Measurements from ENCODE around the gene ACAP2. TPM values are rescaled to one million over a fixed set of nuclear protein-coding genes. Genes with fewer than 3 reads are reported as not detected.

ACAP2 gene
- total RNA-seq, 4 donors from 2014 or later, result 31.8 to 85.8 (median 43.9) TPM

DNA sequence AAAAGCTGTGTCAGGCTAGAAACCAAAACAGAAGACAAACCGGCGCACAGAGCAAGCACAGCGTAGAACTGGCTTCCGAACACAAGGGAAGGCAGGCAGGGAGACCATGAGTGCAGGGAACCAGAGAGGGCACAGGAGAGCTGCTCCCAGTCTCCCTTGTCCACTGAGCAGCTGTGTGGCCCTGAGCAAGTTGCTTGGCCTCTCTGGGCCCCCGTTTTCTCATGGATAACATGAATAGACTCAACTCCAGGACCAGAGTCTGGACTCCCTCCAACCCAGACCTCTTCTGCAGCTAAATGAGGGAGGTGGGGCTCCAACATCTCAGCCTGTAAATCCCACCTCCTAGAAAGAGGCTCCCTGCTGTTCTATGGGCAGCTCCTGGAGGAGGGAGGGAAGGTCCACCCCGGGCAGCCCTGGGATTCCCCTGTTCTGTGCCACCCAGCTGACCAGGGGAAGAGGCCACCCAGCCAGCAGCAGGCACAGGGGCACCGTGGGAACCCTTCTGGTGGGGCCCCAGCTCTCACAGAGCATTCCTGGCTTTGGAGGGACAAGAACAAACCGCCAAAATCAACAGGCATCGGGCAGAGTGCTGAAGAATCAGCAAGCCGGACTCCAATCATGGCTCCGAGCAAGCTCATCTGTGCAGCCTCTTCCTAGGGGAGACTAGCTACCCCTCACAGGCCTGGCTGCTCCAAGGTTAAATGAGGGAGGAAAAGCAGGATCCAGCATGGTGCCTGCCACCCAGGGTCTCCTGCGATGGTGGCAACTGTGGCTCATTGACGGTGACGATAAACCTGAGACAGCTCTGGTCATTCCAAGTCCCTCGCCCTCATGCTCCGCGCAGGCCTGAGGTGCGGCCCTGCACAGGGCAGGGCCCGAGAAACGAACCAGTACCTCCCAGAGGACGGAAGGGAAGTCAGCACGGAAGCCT is 187.0 kb downstream of the ACAP2 start:
- H3K27ac ChIP-seq (replicated peaks in 1 of 4), result peak overlapping the region in 1 of 4 donors; percentile 31
- 96% methylated on average over 11 of the region's 22 CpGs for WGBS

DNA sequence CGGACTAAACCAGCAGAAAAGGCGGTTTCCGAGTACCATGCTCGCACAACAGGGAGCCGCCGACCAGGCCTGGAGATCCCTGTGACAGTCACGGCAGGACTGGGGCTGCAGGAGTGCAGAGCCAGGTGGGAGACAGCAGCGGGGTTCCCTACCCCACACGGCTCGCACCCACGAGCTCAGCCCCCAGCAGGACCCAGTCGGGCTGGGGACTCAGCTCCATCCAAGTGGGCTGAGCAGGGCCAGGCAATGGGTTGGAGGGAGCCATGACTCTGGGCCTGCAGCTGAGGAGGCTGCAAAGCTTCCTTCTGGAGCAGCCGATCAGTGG is 187.7 kb downstream of the ACAP2 start:
- H3K36me3 ChIP-seq, result peaks cover 0 to 5% (median 0%) of the 10 kb centered on the region in 4 donors
- H3K4me3 ChIP-seq, result no peak overlapping the region
- no peak for DNase-seq (ENCODE audit: extremely low spot score)
- no peak for TF ChIP-seq EP300 (IDR thresholded peaks at IDR 0.05)
- TF ChIP-seq, protein P1, sequence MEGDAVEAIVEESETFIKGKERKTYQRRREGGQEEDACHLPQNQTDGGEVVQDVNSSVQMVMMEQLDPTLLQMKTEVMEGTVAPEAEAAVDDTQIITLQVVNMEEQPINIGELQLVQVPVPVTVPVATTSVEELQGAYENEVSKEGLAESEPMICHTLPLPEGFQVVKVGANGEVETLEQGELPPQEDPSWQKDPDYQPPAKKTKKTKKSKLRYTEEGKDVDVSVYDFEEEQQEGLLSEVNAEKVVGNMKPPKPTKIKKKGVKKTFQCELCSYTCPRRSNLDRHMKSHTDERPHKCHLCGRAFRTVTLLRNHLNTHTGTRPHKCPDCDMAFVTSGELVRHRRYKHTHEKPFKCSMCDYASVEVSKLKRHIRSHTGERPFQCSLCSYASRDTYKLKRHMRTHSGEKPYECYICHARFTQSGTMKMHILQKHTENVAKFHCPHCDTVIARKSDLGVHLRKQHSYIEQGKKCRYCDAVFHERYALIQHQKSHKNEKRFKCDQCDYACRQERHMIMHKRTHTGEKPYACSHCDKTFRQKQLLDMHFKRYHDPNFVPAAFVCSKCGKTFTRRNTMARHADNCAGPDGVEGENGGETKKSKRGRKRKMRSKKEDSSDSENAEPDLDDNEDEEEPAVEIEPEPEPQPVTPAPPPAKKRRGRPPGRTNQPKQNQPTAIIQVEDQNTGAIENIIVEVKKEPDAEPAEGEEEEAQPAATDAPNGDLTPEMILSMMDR (IDR thresholded peaks at IDR 0.05), result no peak
- no peak for TF ChIP-seq POLR2A (IDR thresholded peaks at IDR 0.05; ENCODE audit: low read depth)
- no peak for TF ChIP-seq POLR2AphosphoS5 (IDR thresholded peaks at IDR 0.05)
- H3K27me3 ChIP-seq, result no peaks in the 10 kb centered on the region
- intact Hi-C loops (cut with DNase I), result loop anchor here (5.0 to 10.0 kb wide), 2 partner anchors 143 to 480 kb away; no protein-coding TSS in a partner anchor
- 100% methylated on average over 3 of the region's 13 CpGs for WGBS
- peaks cover 26 to 59% (median 57%) of the 10 kb centered on the region in 4 donors for H3K4me1 ChIP-seq
- H3K9me3 ChIP-seq, result no peaks in the 10 kb centered on the region
- H3K27ac ChIP-seq (replicated peaks in 1 of 4), result peak overlapping the region in 1 of 4 donors; percentile 31

More for the DNA sequence above, 187.0 kb downstream of the ACAP2 start:
- Histone ChIP-seq H3K27me3 (no peaks in the 10 kb centered on the region), H3K4me3 (no peak overlapping the region), H3K36me3 (peaks cover 0 to 5% (median 0%) of the 10 kb centered on the region in 4 donors), H3K9me3 (no peaks in the 10 kb centered on the region), H3K4me1 (peaks cover 31 to 63% (median 59%) of the 10 kb centered on the region in 4 donors)
- TF ChIP-seq POLR2A (IDR thresholded peaks at IDR 0.05; ENCODE audit: low read depth) (no peak), POLR2AphosphoS5 (IDR thresholded peaks at IDR 0.05) (no peak), EP300 (IDR thresholded peaks at IDR 0.05) (no peak)
- TF ChIP-seq, protein P1 (IDR thresholded peaks at IDR 0.05), result no peak
- DNase-seq (ENCODE audit: extremely low spot score), result peak; percentile 78
- intact Hi-C loops (cut with DNase I), result loop anchor here (5.0 to 10.0 kb wide), 2 partner anchors 144 to 481 kb away; no protein-coding TSS in a partner anchor

DNA sequence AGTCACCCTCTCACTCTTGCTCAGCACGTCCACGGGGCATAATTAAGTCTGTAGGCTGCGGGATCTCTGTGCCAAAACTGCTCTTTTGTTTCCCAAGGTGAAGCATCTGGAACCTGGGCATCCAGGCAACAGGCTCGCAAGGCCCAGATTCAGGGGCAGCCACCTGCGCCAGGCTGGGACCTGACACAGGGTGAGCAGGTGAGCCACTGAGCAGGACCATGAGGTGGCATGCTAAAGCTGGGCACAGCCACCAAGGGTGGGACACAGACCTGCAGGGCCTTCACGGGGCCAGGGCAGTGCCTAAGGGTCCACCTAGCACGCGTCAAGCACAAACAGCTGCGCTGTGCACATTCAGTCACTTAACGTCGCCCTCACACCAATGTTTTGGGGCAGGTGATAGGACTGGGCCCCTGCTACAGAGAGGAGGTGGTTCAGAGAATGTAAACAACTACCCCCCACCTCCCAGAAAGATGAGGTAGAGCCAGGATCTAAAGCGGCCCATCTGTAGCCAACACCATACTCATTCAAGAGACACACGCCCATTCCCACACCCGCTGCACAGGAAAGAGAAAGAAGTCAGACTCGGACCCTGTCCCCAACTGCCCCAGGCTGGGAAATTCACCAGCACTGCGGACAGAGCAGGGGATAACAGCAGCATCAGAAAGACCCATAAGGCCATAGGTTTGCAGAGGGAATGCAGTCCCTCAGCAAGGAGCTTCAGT is 188.2 kb downstream of the ACAP2 start:
- intact Hi-C loops (cut with DNase I), result loop anchor here (5.0 to 10.0 kb wide), 2 partner anchors 142 to 480 kb away; no protein-coding TSS in a partner anchor
- 91% methylated on average over 11 of the region's 16 CpGs for WGBS
- DNase-seq (ENCODE audit: extremely low spot score), result peak; percentile 60
- Histone ChIP-seq H3K4me3 (no peak overlapping the region), H3K4me1 (peaks cover 24 to 58% (median 55%) of the 10 kb centered on the region in 4 donors), H3K36me3 (peaks cover 0 to 5% (median 0%) of the 10 kb centered on the region in 4 donors), H3K27me3 (no peaks in the 10 kb centered on the region), H3K27ac (replicated peaks in 1 of 4) (peak overlapping the region in 2 of 4 donors; percentile 64 to 67), H3K9me3 (no peaks in the 10 kb centered on the region)
- TF ChIP-seq POLR2A (IDR thresholded peaks at IDR 0.05; ENCODE audit: low read depth), result no peak
- TF ChIP-seq, protein P1 (IDR thresholded peaks at IDR 0.05), result no peak
- TF ChIP-seq EP300 (IDR thresholded peaks at IDR 0.05), result no peak
- TF ChIP-seq POLR2AphosphoS5 (IDR thresholded peaks at IDR 0.05), result no peak

DNA sequence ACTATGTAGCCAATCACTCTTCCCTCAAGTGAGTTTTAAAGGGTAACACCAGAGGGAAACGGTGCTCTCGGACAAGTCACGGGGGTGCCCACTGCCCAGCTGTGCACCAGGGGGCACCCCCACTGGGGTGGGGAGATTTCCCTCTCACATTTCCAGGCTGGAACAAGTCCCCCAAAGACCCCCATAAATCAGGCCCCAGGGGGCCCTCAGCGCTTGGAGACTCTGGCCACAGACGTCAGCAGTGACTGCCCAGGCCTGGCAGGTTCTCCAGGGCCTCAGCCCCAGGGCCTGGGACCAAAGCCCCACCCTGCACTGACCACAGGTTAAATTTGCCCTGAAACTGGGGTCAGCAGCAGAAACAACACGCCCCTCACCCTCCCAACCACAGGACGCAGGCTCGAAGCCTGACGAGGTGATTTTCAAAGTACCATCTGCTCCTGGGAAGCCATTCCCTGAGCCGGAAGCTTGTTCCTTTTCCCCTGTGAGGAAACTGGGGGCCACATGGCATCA is 188.8 kb downstream of the ACAP2 start:
- no peak overlapping the region for H3K4me3 ChIP-seq
- H3K9me3 ChIP-seq, result no peaks in the 10 kb centered on the region
- TF ChIP-seq EP300 (IDR thresholded peaks at IDR 0.05) (no peak), POLR2AphosphoS5 (IDR thresholded peaks at IDR 0.05) (no peak), POLR2A (IDR thresholded peaks at IDR 0.05; ENCODE audit: low read depth) (no peak)
- TF ChIP-seq, protein P1 (IDR thresholded peaks at IDR 0.05), result no peak
- intact Hi-C loops (cut with DNase I), result loop anchor here (10.0 kb wide), 1 partner anchor 479 kb away; no protein-coding TSS in a partner anchor
- peaks cover 0 to 5% (median 0%) of the 10 kb centered on the region in 4 donors for H3K36me3 ChIP-seq
- no peaks in the 10 kb centered on the region for H3K27me3 ChIP-seq
- peaks cover 18 to 51% (median 48%) of the 10 kb centered on the region in 4 donors for H3K4me1 ChIP-seq
- 88% methylated on average over 8 of the region's 10 CpGs for WGBS
- peak; percentile 85 for DNase-seq (ENCODE audit: extremely low spot score)
- peak overlapping the region; percentile 62 to 67 (median 64) for H3K27ac ChIP-seq (replicated peaks in 1 of 4)
